Keratinocyte (primary cell): ENCODE measurements around the gene RAI1. TPM values are rescaled to one million over a fixed set of nuclear protein-coding genes. Genes with fewer than 3 reads are reported as not detected.

ENCODE experiments used
- DNase-seq: peaks from one replicate; pipeline ENCODE4 v3.0.0-alpha.2; 2011; ENCODE audit warnings: low read depth, missing footprints, low spot score
- FAIRE-seq: peaks from 2 replicates; lab custom pipeline; 2011; peaks lifted over from hg19 to GRCh38; lab: Jason Lieb, UNC
- H2AFZ ChIP-seq: 2 replicates; pipeline ENCODE4 v1.6.0; 2012; ENCODE audit warnings: low read length, control low read depth, inconsistent platforms; ENCODE audit not compliant: control insufficient read depth
- H3K27ac ChIP-seq: 2 replicates; pipeline ENCODE4 v1.5.1; 2011; ENCODE audit warnings: low read length; ENCODE audit not compliant: control insufficient read depth, insufficient read depth
- H3K27me3 ChIP-seq: 3 replicates; pipeline ENCODE4 v1.6.0; 2011; ENCODE audit warnings: low read length; ENCODE audit not compliant: control insufficient read depth, insufficient read depth; ENCODE audit errors: extremely low read depth
- H3K36me3 ChIP-seq, 2 experiments: 2 replicates in 1 of 2; 3 replicates in 1 of 2; pipeline ENCODE4 v1.5.1; 2011; ENCODE audit warnings: low read length in 2 of 2, mild to moderate bottlenecking in 1 of 2; ENCODE audit not compliant: control insufficient read depth in 2 of 2, insufficient read depth in 2 of 2; ENCODE audit errors: extremely low read depth in 1 of 2
- H3K4me1 ChIP-seq: 3 replicates; pipeline ENCODE4 v1.5.1; 2011; ENCODE audit warnings: low read length; ENCODE audit not compliant: control insufficient read depth, insufficient read depth; ENCODE audit errors: extremely low read depth
- H3K4me2 ChIP-seq: 3 replicates; pipeline ENCODE4 v1.6.0; 2011; ENCODE audit warnings: low read depth, low read length; ENCODE audit not compliant: control insufficient read depth, insufficient read depth; ENCODE audit errors: extremely low read depth
- H3K4me3 ChIP-seq, 3 experiments: fragments of 200-600 bp in 1 of 3; sonication (generic) in 1 of 3; 2 replicates in 2 of 3; 3 replicates in 1 of 3; pipeline ENCODE4 v1.5.1; 2011 to 2016; ENCODE audit warnings: low read length in 3 of 3, mild to moderate bottlenecking in 3 of 3, control low read depth in 2 of 3, inconsistent platforms in 1 of 3, low read depth in 1 of 3, mixed read lengths in 1 of 3, mixed run types in 1 of 3, moderate library complexity in 1 of 3; ENCODE audit not compliant: control insufficient read depth in 2 of 3, insufficient read depth in 2 of 3; ENCODE audit errors: extremely low read depth in 1 of 3
- H3K79me2 ChIP-seq: 2 replicates; pipeline ENCODE4 v1.6.0; 2012; ENCODE audit warnings: low read length; ENCODE audit not compliant: control insufficient read depth, insufficient read depth
- H3K9ac ChIP-seq: 3 replicates; pipeline ENCODE4 v1.6.0; 2011; ENCODE audit warnings: low read length; ENCODE audit not compliant: control insufficient read depth, insufficient read depth; ENCODE audit errors: extremely low read depth
- H3K9me1 ChIP-seq: 3 replicates; pipeline ENCODE4 v1.6.0; 2011; ENCODE audit warnings: low read length; ENCODE audit not compliant: control insufficient read depth, insufficient read depth; ENCODE audit errors: extremely low read depth
- H3K9me3 ChIP-seq: 2 replicates; pipeline ENCODE4 v1.5.1; 2012; ENCODE audit warnings: low read depth, low read length; ENCODE audit not compliant: control insufficient read depth
- H4K20me1 ChIP-seq: 3 replicates; pipeline ENCODE4 v1.6.0; 2011; ENCODE audit warnings: low read length; ENCODE audit not compliant: control insufficient read depth, insufficient read depth; ENCODE audit errors: extremely low read depth
- CTCF ChIP-seq, 3 experiments: IDR thresholded peaks in 1 of 3; conservative IDR thresholded peaks in 1 of 3; optimal IDR thresholded peaks in 1 of 3; 2 replicates in 2 of 3; 3 replicates in 1 of 3; pipeline versions ENCODE3 to v1.5.1; 2011; ENCODE audit warnings: low read length in 3 of 3, mild to moderate bottlenecking in 3 of 3, moderate library complexity in 2 of 3, control low read depth in 1 of 3, inconsistent platforms in 1 of 3; ENCODE audit not compliant: insufficient read depth in 2 of 3; ENCODE audit errors: extremely low read depth in 1 of 3
- EZH2 ChIP-seq: IDR thresholded peaks from one replicate; pipeline ENCODE4 v1.6.1; 2012; ENCODE audit warnings: inconsistent platforms, mild to moderate bottlenecking, low read length, moderate library complexity
- dilution Hi-C: fragments of 300-500 bp; cut with MboI; formaldehyde crosslinking; loops from one replicate; pipeline ENCODE4 v1.7.0; 2020; ENCODE audit warnings: low sequenced_read_pairs; ENCODE audit not compliant: extremely low pct_ligation_motif_present
- polyA plus RNA-seq, 5 experiments: library from polyadenylated mRNA; depleted of rRNA in 3 of 5; stranded (reverse) in 3 of 5; stranded (forward) in 1 of 5; unstranded in 1 of 5; fragments of >200 nt; gene quantifications; 1 replicate in 1 of 5; 2 replicates in 3 of 5; 3 replicates in 1 of 5; pipeline versions ENCODE4 v1.2.1 to v1.2.3, GENCODE V29; 2011 to 2012; ENCODE audit warnings: missing spikeins in 2 of 5, low read depth in 1 of 5, low replicate concordance in 1 of 5

Gene RAI1
- polyA plus RNA-seq, 1 donor (not counting 4 experiments of a cell fraction or from before 2014, with no cell fraction given) = 2.6 TPM

- Histone ChIP-seq H4K20me1 (no peaks in the 10 kb centered on the region), H3K4me3 (no peak overlapping the region), H3K36me3 (peaks cover 4 to 14% of the 10 kb centered on the region in 2 experiments), H3K27me3 (no peaks in the 10 kb centered on the region), H3K9me1 (no peaks in the 10 kb centered on the region), H3K4me1 (peaks cover 32% of the 10 kb centered on the region), H3K9ac (no peak overlapping the region), H3K4me2 (no peak overlapping the region), H3K27ac (no peak overlapping the region), H3K9me3 (no peaks in the 10 kb centered on the region), H2AFZ (no peak overlapping the region), H3K79me2 (no peaks in the 10 kb centered on the region)
- no peak for TF ChIP-seq EZH2
- TF ChIP-seq CTCF (optimal IDR thresholded peaks at IDR 0.05 in 1 of 3, IDR thresholded peaks at IDR 0.05 in 1 of 3, conservative IDR thresholded peaks at IDR 0.05 in 1 of 3; ENCODE audit: extremely low read depth in 1 of 3, insufficient read depth in 2 of 3, low read length in 3 of 3) = no peak
- DNase-seq (no peak), FAIRE-seq (no peak)
- dilution Hi-C loops = no loop called here
These were observed 171.7 kb downstream of the RAI1 start for GRCh38 chr17:17852930-17853329.

- no peaks in the 10 kb centered on the region for H3K79me2 ChIP-seq
- peak overlapping the region; percentile 18 for H3K4me2 ChIP-seq
- H3K9me1 ChIP-seq = no peaks in the 10 kb centered on the region
- H3K36me3 ChIP-seq = peaks cover 4 to 14% of the 10 kb centered on the region in 2 experiments
- FAIRE-seq (peak; percentile 36), DNase-seq (no peak)
- no peak overlapping the region for H3K4me3 ChIP-seq
- peak overlapping the region; percentile 32 for H3K27ac ChIP-seq
- no peaks in the 10 kb centered on the region for H4K20me1 ChIP-seq
- peaks cover 32% of the 10 kb centered on the region for H3K4me1 ChIP-seq
- dilution Hi-C loops = no loop called here
- H2AFZ ChIP-seq = no peak overlapping the region
- no peak overlapping the region for H3K9ac ChIP-seq
- H3K27me3 ChIP-seq = no peaks in the 10 kb centered on the region
- no peak for TF ChIP-seq EZH2
- TF ChIP-seq CTCF (optimal IDR thresholded peaks at IDR 0.05 in 1 of 3, IDR thresholded peaks at IDR 0.05 in 1 of 3, conservative IDR thresholded peaks at IDR 0.05 in 1 of 3; ENCODE audit: extremely low read depth in 1 of 3, insufficient read depth in 2 of 3, low read length in 3 of 3) = no peak
- H3K9me3 ChIP-seq = no peaks in the 10 kb centered on the region
These were observed 172.7 kb downstream of the RAI1 start for GRCh38 chr17:17853811-17854447.
